Activated B cell treated with CpG ODN at 0.5 μM for 24 hours (primary cell): ENCODE results near the gene BCOR. TPM values are rescaled to one million over a fixed set of nuclear protein-coding genes. Genes with fewer than 3 reads are reported as not detected.

Experiments used
- ATAC-seq: fragments of 200-7000 bp; cut with Tn5 transposase; one replicate; pipeline ENCODE4 v1.10.0; 2021; ENCODE audit warnings: low read depth, mild to moderate bottlenecking, moderate library complexity
- CTCF ChIA-PET: fragments of 350-600 bp; sonication (Branson Sonifier 250); formaldehyde crosslinking; loops from one replicate; lab custom pipeline; 2021; ENCODE audit warnings: antibody characterized with exemption; lab: Charles Lee
- POLR2A ChIA-PET: fragments of 350-600 bp; sonication (Branson Sonifier 250); formaldehyde crosslinking; loops from one replicate; lab custom pipeline; 2021; ENCODE audit warnings: antibody characterized with exemption; lab: Charles Lee
- DNase-seq: peaks from one replicate; pipeline ENCODE4 v3.0.0; 2022
- H3K27ac Mint-ChIP-seq: one replicate; pipeline ENCODE4 v1.8.0; 2020; ENCODE audit warnings: mixed read lengths
- H3K27me3 Mint-ChIP-seq: one replicate; pipeline ENCODE4 v1.8.0; 2021; ENCODE audit warnings: mixed read lengths
- H3K36me3 Mint-ChIP-seq: one replicate; pipeline ENCODE4 v1.8.0; 2021; ENCODE audit warnings: low read depth, mixed read lengths
- H3K4me1 Mint-ChIP-seq: one replicate; pipeline ENCODE4 v1.8.0; 2021; ENCODE audit warnings: mixed read lengths
- H3K4me3 Mint-ChIP-seq: one replicate; pipeline ENCODE4 v1.8.0; 2020; ENCODE audit warnings: mild to moderate bottlenecking, mixed read lengths
- H3K9me3 Mint-ChIP-seq: one replicate; pipeline ENCODE4 v1.8.0; 2020; ENCODE audit warnings: mixed read lengths
- CTCF ChIP-seq: fragments of 200-600 bp; IDR thresholded peaks from one replicate; pipeline ENCODE4 v1.8.0; 2022; ENCODE audit warnings: antibody characterized with exemption, mild to moderate bottlenecking
- intact Hi-C: fragments of 100-400 bp; cut with micrococcal nuclease; formaldehyde crosslinking; loops from one replicate; pipeline ENCODE4 v1.15.1; 2024
- total RNA-seq: library from RNA; stranded (reverse); gene quantifications from 2 replicates; pipeline ENCODE4 v1.2.3, GENCODE V29; 2022

The BCOR gene
- total RNA-seq, 1 donor from 2014 or later = 59.3 TPM

GRCh38 chrX:40011322-40012038, 86.3 kb downstream of the BCOR start:
- ATAC-seq (no peak), DNase-seq (no peak)
- intact Hi-C loops = loop anchor here (2.0 to 10.0 kb wide), 4 partner anchors 143 to 253 kb away; no protein-coding TSS in a partner anchor
- no peak overlapping the region for H3K27ac Mint-ChIP-seq
- no peak for TF ChIP-seq CTCF
- ChIA-PET POLR2A (interaction anchor here (5.0 kb wide), 1 partner anchor 87 kb away, joined by 19 read pairs; the partner anchor contains the start of gene BCOR), CTCF (interaction anchor here (0.9 kb wide), 1 partner anchor 93 kb away, joined by 3 read pairs; no protein-coding TSS in a partner anchor)
- H3K4me1 Mint-ChIP-seq = peaks cover 30% of the 10 kb centered on the region
- H3K9me3 Mint-ChIP-seq = no peaks in the 10 kb centered on the region
- H3K27me3 Mint-ChIP-seq = peaks cover 12% of the 10 kb centered on the region
- no peaks in the 10 kb centered on the region for H3K36me3 Mint-ChIP-seq
- H3K4me3 Mint-ChIP-seq = peak overlapping the region; percentile 28

- peaks cover 32% of the 10 kb centered on the region for H3K4me1 Mint-ChIP-seq
- H3K27me3 Mint-ChIP-seq = peaks cover 12% of the 10 kb centered on the region
- ChIA-PET CTCF (interaction anchor here (0.9 kb wide), 1 partner anchor 94 kb away, joined by 3 read pairs; no protein-coding TSS in a partner anchor), POLR2A (interaction anchor here (0.7 to 5.0 kb wide), 4 partner anchors 71 to 159 kb away, joined by 3 to 19 read pairs (median 4); partner anchors contain the start of gene BCOR)
- no peaks in the 10 kb centered on the region for H3K9me3 Mint-ChIP-seq
- DNase-seq (no peak), ATAC-seq (no peak)
- TF ChIP-seq CTCF = no peak
- no peaks in the 10 kb centered on the region for H3K36me3 Mint-ChIP-seq
- intact Hi-C loops = loop anchor here (2.0 to 10.0 kb wide), 3 partner anchors 144 to 254 kb away; no protein-coding TSS in a partner anchor
- H3K4me3 Mint-ChIP-seq = peak overlapping the region; percentile 46
- no peak overlapping the region for H3K27ac Mint-ChIP-seq
Observed at GRCh38 chrX:40010550-40011321, 87.0 kb downstream of the BCOR start.

GRCh38 chrX:40009890-40010289, 87.9 kb downstream of the BCOR start:
- Mint-ChIP-seq H3K36me3 (no peaks in the 10 kb centered on the region), H3K27me3 (peaks cover 12% of the 10 kb centered on the region), H3K9me3 (no peaks in the 10 kb centered on the region), H3K4me3 (no peak overlapping the region), H3K27ac (no peak overlapping the region), H3K4me1 (peaks cover 38% of the 10 kb centered on the region)
- ATAC-seq = no peak
- no peak for DNase-seq
- intact Hi-C loops = loop anchor here (2.0 to 10.0 kb wide), 5 partner anchors 145 to 462 kb away; no protein-coding TSS in a partner anchor
- CTCF ChIA-PET = no interaction called here
- POLR2A ChIA-PET = interaction anchor here (0.7 to 5.0 kb wide), 2 partner anchors 72 to 88 kb away, joined by 3 to 19 read pairs; partner anchors contain the start of gene BCOR
- no peak for TF ChIP-seq CTCF

GRCh38 chrX:40009462-40009851, 88.3 kb downstream of the BCOR start:
- intact Hi-C loops = loop anchor here (5.0 kb wide), 2 partner anchors 277 to 463 kb away; no protein-coding TSS in a partner anchor
- Mint-ChIP-seq H3K27ac (no peak overlapping the region), H3K9me3 (no peaks in the 10 kb centered on the region), H3K4me1 (peaks cover 38% of the 10 kb centered on the region), H3K36me3 (no peaks in the 10 kb centered on the region), H3K4me3 (no peak overlapping the region), H3K27me3 (peaks cover 12% of the 10 kb centered on the region)
- no peak for ATAC-seq
- TF ChIP-seq CTCF = no peak
- ChIA-PET CTCF (no interaction called here), POLR2A (interaction anchor here (5.0 kb wide), 1 partner anchor 89 kb away, joined by 19 read pairs; the partner anchor contains the start of gene BCOR)
- DNase-seq = no peak
